Spleen (tissue), 11 donors: ENCODE data around the gene ANKRD42. TPM values are rescaled to one million over a fixed set of nuclear protein-coding genes. Genes with fewer than 3 reads are reported as not detected.

ENCODE experiments used
- DNase-seq: peaks from one replicate; pipeline ENCODE4 v3.0.0-alpha.2; 2020
- H3K27ac ChIP-seq, 8 donors: fragments of 200-600 bp; sonication (generic) in 7 of 8; 1 replicate in 4 of 8; 2 replicates in 4 of 8; pipeline versions ENCODE4 v1.5.0 to v1.8.0; 2016 to 2021; ENCODE audit warnings: inconsistent platforms in 4 of 8, mild to moderate bottlenecking in 4 of 8, moderate library complexity in 1 of 8
- H3K27me3 ChIP-seq, 7 donors: fragments of 200-600 bp; sonication (generic) in 6 of 7; replicated peaks in 1 of 7; 1 replicate in 4 of 7; 2 replicates in 3 of 7; pipeline versions ENCODE4 v1.5.0 to v1.8.0; 2016 to 2021; ENCODE audit warnings: inconsistent platforms in 3 of 7, mild to moderate bottlenecking in 1 of 7
- H3K36me3 ChIP-seq, 6 donors: fragments of 200-600 bp; sonication (generic) in 5 of 6; 1 replicate in 4 of 6; 2 replicates in 2 of 6; pipeline versions ENCODE4 v1.5.0 to v1.8.0; 2016 to 2021; ENCODE audit warnings: inconsistent platforms in 2 of 6
- H3K4me1 ChIP-seq, 6 donors: fragments of 200-600 bp; sonication (generic) in 5 of 6; 1 replicate in 3 of 6; 2 replicates in 3 of 6; pipeline versions ENCODE4 v1.5.0 to v1.8.0; 2016 to 2021; ENCODE audit warnings: inconsistent platforms in 3 of 6
- H3K4me3 ChIP-seq, 8 donors: fragments of 200-600 bp; sonication (generic) in 7 of 8; 1 replicate in 4 of 8; 2 replicates in 4 of 8; pipeline versions ENCODE4 v1.5.0 to v1.8.0; 2016 to 2021; ENCODE audit warnings: inconsistent platforms in 4 of 8, mild to moderate bottlenecking in 4 of 8, moderate library complexity in 2 of 8
- H3K9me3 ChIP-seq, 8 donors: fragments of 200-600 bp; sonication (generic) in 7 of 8; 1 replicate in 4 of 8; 2 replicates in 4 of 8; pipeline versions ENCODE4 v1.5.0 to v1.8.0; 2016 to 2021; ENCODE audit warnings: inconsistent platforms in 4 of 8
- CTCF ChIP-seq, 11 experiments: fragments of 200-600 bp in 7 of 11; fragments of 450-650 bp in 4 of 11; sonication (generic) in 4 of 11; IDR thresholded peaks in 8 of 11; conservative IDR thresholded peaks in 3 of 11; 1 replicate in 7 of 11; 2 replicates in 4 of 11; pipeline versions ENCODE4 v1.4.0 to v1.8.0; 2016 to 2021; ENCODE audit warnings: antibody characterized with exemption in 11 of 11, inconsistent platforms in 4 of 11, mild to moderate bottlenecking in 1 of 11
- POLR2A ChIP-seq, 3 donors: fragments of 450-650 bp; IDR thresholded peaks; one replicate each; pipeline ENCODE4 v1.5.1; 2017; ENCODE audit warnings: antibody characterized with exemption in 3 of 3, mild to moderate bottlenecking in 1 of 3
- POLR2AphosphoS5 ChIP-seq, 3 donors: sonication (generic); formaldehyde crosslinking; IDR thresholded peaks; one replicate each; pipeline ENCODE4 v1.5.1; 2017; ENCODE audit warnings: antibody characterized with exemption in 3 of 3
- WGBS, 5 donors: extraction: QIAGEN DNeasy Blood & Tissue Kit in 3 of 5; methylation state at CpG; one replicate each; pipeline versions ENCODE4 v1.1.5 to v1.1.7; 2013 to 2018; 5-methylcytosine and 5-hydroxymethylcytosine counted together
- intact Hi-C: fragments of 100-400 bp; cut with DNase I; formaldehyde crosslinking; loops from one replicate; pipeline ENCODE4 v1.15.0; 2023; ENCODE audit warnings: low total_unique reads
- polyA plus RNA-seq, 3 donors: library from polyadenylated mRNA; stranded (reverse); fragments of 200-250 nt; gene quantifications; one replicate each; pipeline ENCODE4 v1.2.1, GENCODE V29; 2013
- total RNA-seq, 7 donors: library from RNA; depleted of rRNA in 3 of 7; stranded (reverse); fragments of >200 nt in 3 of 7; fragmentation: NEBNext Ultra II Directional in 4 of 7; extraction: Animal tissue kit (Norgen Biotek cat#: 25700) in 4 of 7; gene quantifications; one replicate each; pipeline versions ENCODE4 v1.1.0 to v1.2.1, GENCODE V29; 2016 to 2021
- donor health status: healthy with polysubstance abuse.
- donor health status: DM: no; HTN: no; CAD: no; lungs with moderate emphysema.
- donor health status: DM: no; HTN: no; CAD: no.
- donor health status: Bipolar disorder and iron deficiency.
- donor health status: healthy.
- donor health status: DM: no; HTN: no; CAD: no.
- donor health status: DM: yes; HTN: yes; CAD: no.

Gene ANKRD42
- total and polyA plus RNA-seq, 10 donors = 2.8 to 8.6 (median 6.5) TPM

GRCh38 chr11:83185767-83186166 lies 7.7 kb upstream of the ANKRD42 start:
- Histone ChIP-seq H3K36me3 (peaks cover 0 to 96% (median 81%) of the 10 kb centered on the region in 6 donors), H3K9me3 (no peaks in the 10 kb centered on the region), H3K27me3 (no peaks in the 10 kb centered on the region), H3K4me3 (no peak overlapping the region), H3K27ac (no peak overlapping the region), H3K4me1 (peaks cover 0 to 21% (median 4%) of the 10 kb centered on the region in 6 donors)
- TF ChIP-seq CTCF (IDR thresholded peaks at IDR 0.05 in 8 of 11, conservative IDR thresholded peaks at IDR 0.05 in 3 of 11) = no peak
- no peak for TF ChIP-seq POLR2AphosphoS5 (IDR thresholded peaks at IDR 0.05)
- no peak for TF ChIP-seq POLR2A (IDR thresholded peaks at IDR 0.05)
- intact Hi-C loops = no loop called here
- DNase-seq = no peak
- 84 to 100% (median 93%) methylated on average over 1 of the region's 1 CpG for WGBS, 5 donors

- no peak for DNase-seq
- Histone ChIP-seq H3K27me3 (no peaks in the 10 kb centered on the region), H3K27ac (no peak overlapping the region), H3K4me1 (peaks cover 2 to 25% (median 13%) of the 10 kb centered on the region in 6 donors), H3K4me3 (no peak overlapping the region), H3K36me3 (peaks cover 0 to 95% (median 75%) of the 10 kb centered on the region in 6 donors), H3K9me3 (no peaks in the 10 kb centered on the region)
- no peak for TF ChIP-seq CTCF (IDR thresholded peaks at IDR 0.05 in 8 of 11, conservative IDR thresholded peaks at IDR 0.05 in 3 of 11)
- peak in 1 of 3 donors; percentile 44 for TF ChIP-seq POLR2AphosphoS5 (IDR thresholded peaks at IDR 0.05)
- 82 to 97% (median 95%) methylated on average over 4 of the region's 4 CpGs for WGBS, 5 donors
- intact Hi-C loops = no loop called here
Measured at GRCh38 chr11:83187465-83187864, 6.0 kb upstream of the ANKRD42 start.

DNA sequence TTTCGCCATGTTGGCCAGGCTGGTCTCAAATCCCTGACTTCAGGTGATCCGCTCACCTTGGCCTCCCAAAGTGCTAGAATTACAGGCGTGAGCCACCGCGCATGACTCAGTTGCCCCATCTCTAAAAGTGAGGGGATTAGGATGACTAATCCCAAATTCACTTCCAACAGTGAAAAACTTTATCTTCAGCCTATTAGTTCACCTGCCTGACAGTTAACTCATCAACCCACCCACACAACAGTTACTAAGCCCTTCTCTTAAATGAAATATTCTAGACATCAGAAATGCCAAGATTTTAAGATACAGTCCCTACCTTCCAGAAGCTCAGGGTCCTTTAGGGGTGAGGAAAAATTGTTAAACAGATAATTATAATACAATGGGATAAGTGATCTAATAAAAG lies 2.0 kb upstream of the ANKRD42 start:
- intact Hi-C loops = loop anchor here (5.0 to 10.0 kb wide), 2 partner anchors 34 to 287 kb away; partner anchors contain the start of genes DDIAS, PCF11 and PRCP
- TF ChIP-seq CTCF (IDR thresholded peaks at IDR 0.05 in 8 of 11, conservative IDR thresholded peaks at IDR 0.05 in 3 of 11) (no peak), POLR2AphosphoS5 (IDR thresholded peaks at IDR 0.05) (no peak), POLR2A (IDR thresholded peaks at IDR 0.05) (no peak)
- H3K27ac ChIP-seq = no peak overlapping the region
- DNase-seq = no peak
- 97 to 99% (median 99%) methylated on average over 5 of the region's 5 CpGs for WGBS, 5 donors
- no peaks in the 10 kb centered on the region for H3K9me3 ChIP-seq
- H3K4me1 ChIP-seq = peaks cover 11 to 46% (median 37%) of the 10 kb centered on the region in 6 donors
- H3K4me3 ChIP-seq = no peak overlapping the region
- H3K36me3 ChIP-seq = peaks cover 0 to 54% (median 38%) of the 10 kb centered on the region in 6 donors
- no peaks in the 10 kb centered on the region for H3K27me3 ChIP-seq

GRCh38 chr11:83191986-83192385 lies 1.5 kb upstream of the ANKRD42 start:
- H3K9me3 ChIP-seq = no peaks in the 10 kb centered on the region
- peaks cover 0 to 49% (median 33%) of the 10 kb centered on the region in 6 donors for H3K36me3 ChIP-seq
- TF ChIP-seq POLR2A (IDR thresholded peaks at IDR 0.05) = no peak
- TF ChIP-seq POLR2AphosphoS5 (IDR thresholded peaks at IDR 0.05) = no peak
- TF ChIP-seq CTCF (IDR thresholded peaks at IDR 0.05 in 8 of 11, conservative IDR thresholded peaks at IDR 0.05 in 3 of 11) = no peak
- H3K27me3 ChIP-seq = no peaks in the 10 kb centered on the region
- H3K4me3 ChIP-seq = peak overlapping the region in 6 of 8 donors; percentile 81 to 99 (median 92)
- 63 to 89% (median 79%) methylated on average over 11 of the region's 11 CpGs for WGBS, 5 donors
- intact Hi-C loops = loop anchor here (5.0 to 10.0 kb wide), 2 partner anchors 35 to 287 kb away; partner anchors contain the start of genes DDIAS, PCF11 and PRCP
- DNase-seq = no peak
- peak overlapping the region in 4 of 8 donors; percentile 91 to 95 (median 94) for H3K27ac ChIP-seq
- peaks cover 11 to 51% (median 39%) of the 10 kb centered on the region in 6 donors for H3K4me1 ChIP-seq
